ENCODE data around the gene CCDC124.
"Not testable (repeated sequence)": the region's sequence is repeated elsewhere in the genome, so short reads cannot be mapped to it uniquely, and the experiment has no call there.

The CCDC124 gene

GRCh38 chr19:17954401-17954800 lies 21.6 kb downstream of the CCDC124 start:
- no peak for DNase-seq

DNA sequence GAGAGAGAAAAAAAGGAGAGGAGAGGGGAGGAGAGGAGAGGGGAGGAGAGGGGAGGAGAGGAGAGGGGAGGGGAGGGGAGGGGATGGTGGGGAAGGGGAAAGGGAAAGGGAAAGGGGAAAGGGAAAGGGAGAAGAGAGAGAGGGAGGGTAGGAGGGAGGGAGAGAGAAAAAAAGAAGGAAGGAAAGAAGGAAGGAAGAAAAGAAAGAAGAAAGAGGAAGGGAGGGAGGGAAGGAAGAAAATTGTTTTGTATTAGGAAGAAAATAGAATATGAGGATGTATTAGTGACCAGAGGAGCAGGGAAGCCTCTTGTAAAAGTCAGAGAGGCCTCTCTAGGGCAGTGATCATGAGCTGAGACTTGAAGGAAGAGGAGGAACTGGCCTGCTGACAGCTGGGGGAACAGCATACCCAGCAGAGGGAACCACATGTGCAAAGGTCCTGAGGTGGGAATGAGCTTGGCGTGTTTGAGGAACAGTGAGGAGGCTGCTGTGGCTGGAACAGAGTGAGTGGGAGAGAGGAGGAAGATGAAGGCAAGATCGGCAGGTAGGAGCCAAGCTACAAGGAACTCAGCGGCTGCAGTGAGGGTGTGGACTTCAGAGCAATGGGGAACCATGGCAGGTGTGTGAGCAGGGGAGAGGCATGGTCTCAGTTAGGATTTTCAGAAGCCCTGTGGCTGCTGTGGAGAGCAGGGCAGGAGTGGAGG lies 24.5 kb downstream of the CCDC124 start:
- DNase-seq: no peak

GRCh38 chr19:17957885-17958284 lies 25.1 kb downstream of the CCDC124 start:
- DNase-seq: no peak

DNA sequence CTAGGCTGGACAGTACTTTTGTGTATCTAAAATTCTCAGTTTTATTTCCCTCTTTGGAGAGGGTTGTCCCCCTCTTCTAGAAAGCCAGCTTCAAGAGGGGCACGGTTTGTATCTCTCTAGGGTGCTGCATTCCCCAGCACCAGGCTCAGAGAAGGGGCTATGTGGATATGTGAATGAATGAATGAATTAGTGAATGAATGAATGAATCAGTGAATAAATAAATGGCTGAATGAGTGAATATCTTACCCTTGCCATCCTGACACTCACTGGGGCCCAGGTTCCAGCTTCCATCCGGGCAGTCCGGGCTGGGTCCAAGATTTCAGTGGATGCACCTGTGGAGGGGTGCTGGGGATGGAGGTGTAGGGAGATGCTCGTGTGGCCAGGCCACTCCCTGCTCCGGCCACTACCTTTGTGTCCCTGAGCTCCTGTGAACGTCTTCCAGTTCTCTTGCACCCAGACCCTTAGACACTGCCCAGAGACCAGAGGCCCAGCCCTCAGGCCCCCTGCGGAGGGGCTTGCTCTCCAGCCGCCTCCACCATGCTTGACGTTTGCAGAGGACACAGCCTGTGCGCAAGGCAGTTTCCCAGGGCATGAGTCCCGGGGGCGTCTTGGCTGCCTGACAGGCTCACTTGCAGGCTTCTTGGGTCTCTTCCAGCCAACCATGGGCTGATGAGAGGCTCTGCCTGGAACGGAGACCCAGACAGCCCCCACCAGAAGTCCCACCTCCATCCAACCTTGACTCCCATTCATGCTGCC lies 31.3 kb downstream of the CCDC124 start:
- no peak for DNase-seq

DNA sequence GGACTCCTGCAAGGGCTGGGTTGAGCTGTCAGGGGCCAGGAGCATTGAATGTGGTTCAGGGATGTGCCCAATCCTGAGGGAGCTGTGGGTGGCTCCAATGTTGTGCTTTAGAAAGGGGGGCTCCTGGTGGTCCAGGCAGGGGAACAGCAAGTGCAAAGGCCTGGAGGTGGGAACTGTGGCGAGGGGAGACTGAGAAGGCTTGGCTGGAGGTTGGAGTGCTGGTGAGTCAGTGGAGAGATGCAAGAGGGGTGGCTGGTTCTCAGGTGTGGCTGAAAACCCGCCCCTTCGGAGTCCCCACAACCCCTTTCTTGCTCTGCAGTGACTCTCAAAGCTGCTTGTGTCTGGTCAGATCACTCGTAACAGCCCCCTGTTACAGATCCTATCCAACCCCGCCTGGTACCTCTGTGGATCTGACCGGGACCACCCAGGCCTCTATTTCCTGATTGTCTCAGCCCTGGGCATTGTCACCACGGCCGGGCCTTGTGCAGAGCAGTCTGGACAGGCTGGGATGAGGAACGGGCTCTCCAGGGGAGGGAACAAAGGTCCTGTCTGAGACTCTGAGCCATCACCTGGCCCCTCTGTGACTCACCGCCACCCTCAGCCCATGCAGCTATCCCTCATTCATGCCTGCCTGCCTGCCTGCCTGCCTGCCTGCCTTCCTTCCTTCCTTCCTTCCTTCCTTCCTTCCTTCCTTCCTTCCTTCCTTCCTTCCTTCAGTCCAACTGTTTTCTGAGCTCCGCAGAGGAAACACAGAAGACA lies 32.7 kb downstream of the CCDC124 start:
- DNase-seq: no peak

GRCh38 chr19:17966129-17966483 lies 33.3 kb downstream of the CCDC124 start:
- no peak for DNase-seq

- no peak for DNase-seq
Observed at GRCh38 chr19:17966550-17967256, 33.9 kb downstream of the CCDC124 start, which contains the start of gene KCNN1. KCNN1 (plus strand) TSS chr19:17967107; CDS start chr19:17973889, 6,782 bp downstream.

GRCh38 chr19:17967257-17968051 lies 34.6 kb downstream of the CCDC124 start:
- no peak for DNase-seq

DNA sequence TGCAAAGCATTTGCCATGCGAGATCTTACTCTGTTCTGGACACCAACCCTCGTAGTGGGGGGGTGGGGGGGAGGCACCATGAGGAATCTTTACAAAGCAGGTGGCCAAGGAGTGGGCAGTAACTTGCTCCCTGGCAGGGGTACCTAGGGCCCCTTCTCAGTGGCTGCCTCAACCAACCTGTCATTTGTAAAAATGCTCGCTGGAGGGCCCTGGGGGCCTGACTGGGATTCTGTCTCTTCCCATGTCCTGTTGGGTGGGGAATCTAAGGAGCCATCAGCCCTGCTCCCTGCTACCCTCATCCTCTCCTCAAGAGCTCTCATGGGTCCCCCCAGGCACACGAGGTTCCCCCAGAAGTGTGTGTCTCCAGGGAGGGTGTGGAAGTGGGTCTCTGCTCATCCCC lies 35.5 kb downstream of the CCDC124 start:
- DNase-seq: no peak

- no peak for DNase-seq
Observed at GRCh38 chr19:17969096-17969792, 36.4 kb downstream of the CCDC124 start.

GRCh38 chr19:17972230-17972629 lies 39.4 kb downstream of the CCDC124 start:
- no peak for DNase-seq

- no peak for DNase-seq
Observed at GRCh38 chr19:17973759-17974158, 40.9 kb downstream of the CCDC124 start.

- DNase-seq: no peak
Observed at GRCh38 chr19:17974551-17974950, 41.7 kb downstream of the CCDC124 start.

GRCh38 chr19:17975032-17975431 lies 42.2 kb downstream of the CCDC124 start:
- no peak for DNase-seq

DNA sequence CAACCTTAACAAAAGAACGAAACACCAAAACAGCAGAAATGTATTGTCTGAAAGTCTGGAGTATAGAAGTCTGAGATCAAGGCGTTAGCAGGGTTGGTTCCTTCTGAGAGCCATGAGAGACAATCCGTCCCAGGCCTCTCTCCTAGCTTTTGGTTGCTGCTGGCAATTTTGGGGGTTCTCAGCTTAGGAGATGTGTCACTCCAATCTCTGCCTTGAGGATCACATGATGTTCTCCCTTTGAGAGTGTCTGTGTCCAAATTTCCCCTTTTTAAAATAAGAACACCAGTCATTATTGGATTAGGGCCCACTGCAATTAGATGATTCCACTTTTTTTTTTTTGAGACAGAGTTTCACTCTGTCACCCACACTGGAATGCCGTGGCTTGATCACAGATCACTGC lies 44.2 kb downstream of the CCDC124 start:
- no peak for DNase-seq

DNA sequence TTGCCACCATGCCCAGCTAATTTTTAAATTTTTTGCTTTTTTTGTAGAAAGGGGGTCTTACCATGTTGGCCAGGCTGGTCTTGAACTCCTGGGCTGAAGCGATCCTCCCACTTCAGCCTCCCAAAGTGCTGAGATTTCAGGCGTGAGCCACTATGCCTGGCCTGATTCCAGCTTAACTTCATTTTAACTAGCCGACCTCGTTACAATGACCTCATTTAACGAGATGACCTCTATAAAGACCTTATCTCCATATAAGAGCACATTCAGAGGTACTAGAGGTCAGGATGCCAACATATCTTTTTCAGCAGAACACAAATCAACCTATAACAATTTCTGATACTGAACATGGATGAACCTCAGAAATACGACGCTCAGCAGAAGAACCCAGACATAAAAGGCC lies 44.7 kb downstream of the CCDC124 start:
- DNase-seq: no peak

- no peak for DNase-seq
Observed at GRCh38 chr19:17981611-17982010, 48.8 kb downstream of the CCDC124 start.

DNA sequence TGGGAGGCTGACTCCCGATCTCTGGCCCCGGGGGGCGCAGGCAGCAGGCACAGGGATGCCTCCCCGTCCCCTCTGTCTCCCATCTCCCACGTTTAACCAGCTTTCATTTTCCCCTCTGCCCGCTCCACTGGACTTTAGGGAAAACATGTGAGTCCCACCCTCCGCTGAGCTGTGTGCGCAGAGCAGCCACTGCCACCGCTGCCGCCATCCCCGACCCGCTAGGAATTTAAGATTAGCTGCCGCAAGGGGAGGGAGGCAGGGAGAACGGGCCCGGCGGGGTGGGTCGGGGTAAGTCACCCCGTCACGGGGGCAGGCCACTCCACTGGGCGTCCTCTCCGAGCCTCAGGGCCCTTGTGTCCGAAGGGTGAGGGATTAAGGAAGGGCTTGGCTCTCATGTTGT lies 49.6 kb downstream of the CCDC124 start:
- no peak for DNase-seq

DNA sequence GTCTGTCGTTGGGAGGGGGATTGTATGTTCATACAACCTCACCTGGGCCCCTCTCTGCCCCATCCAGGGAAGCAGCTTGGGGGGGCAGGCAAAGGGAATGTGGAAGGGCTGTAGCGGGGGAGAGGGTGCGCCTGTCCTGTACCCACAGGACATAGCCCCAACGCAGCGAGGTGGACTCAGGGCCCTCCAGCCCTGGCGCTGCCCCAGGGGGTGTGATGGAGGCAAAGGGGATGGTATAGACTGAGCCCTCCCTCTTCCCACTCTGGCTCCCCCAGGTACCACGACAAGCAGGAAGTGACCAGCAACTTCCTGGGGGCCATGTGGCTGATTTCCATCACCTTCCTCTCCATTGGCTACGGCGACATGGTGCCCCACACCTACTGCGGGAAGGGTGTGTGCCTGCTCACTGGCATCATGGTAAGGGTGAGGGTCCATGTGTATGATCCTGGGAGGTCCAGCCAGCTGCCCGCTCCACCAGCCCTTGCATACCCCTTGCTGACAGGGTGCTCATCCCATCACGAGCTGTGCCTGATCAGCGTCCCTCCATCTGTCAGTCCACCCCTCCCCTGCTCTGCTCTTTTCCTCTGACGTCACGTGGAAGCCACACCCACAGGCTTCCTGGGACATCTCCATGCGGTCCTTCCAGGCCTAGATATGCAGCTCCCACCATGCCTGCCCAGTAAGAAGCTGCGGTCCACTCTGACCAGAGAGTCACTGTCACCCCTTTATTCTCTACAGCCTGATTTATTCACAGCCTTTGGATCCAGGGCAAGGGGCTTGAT lies 52.4 kb downstream of the CCDC124 start:
- DNase-seq: no peak

DNA sequence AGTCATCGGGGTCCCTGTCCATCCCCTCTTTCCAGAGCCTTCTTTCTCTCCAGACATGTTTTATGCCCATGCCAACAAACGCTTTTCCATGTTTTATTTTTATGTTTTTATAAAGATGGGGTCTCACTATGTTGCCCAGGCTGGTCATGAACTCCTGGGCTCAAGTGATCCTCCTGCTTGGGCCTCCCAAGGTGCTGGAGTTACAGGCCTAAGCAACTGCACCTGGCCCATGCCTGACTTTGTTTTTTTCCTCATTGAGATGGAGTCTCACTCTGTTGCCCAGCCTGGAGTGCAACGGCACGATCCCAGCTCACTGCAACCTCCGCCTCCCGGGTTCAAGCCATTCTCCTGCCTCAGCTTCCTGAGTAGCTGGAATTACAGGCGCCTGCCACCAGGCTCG lies 53.8 kb downstream of the CCDC124 start:
- DNase-seq: not testable (repeated sequence)

DNA sequence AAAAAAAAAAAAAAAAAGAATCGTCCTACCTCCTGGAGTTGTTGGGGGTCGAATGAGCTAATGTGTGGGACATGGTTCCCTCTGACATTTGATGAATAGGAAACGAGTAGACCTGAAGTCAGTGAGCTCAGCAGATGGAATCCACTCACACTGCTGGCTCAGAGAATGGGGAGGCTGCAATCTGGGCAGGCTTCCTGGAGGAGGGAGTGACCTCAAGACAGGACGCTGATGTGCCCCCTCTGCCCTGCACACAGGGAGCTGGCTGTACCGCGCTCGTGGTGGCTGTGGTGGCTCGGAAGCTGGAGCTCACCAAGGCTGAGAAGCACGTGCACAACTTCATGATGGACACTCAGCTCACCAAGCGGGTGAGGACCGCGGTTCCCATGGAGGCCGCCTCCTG lies 55.3 kb downstream of the CCDC124 start:
- DNase-seq: no peak
